ENCODE measurements around the gene LY6G5C. TPM values are rescaled to one million over a fixed set of nuclear protein-coding genes. Genes with fewer than 3 reads are reported as not detected.

LY6G5C gene
- total and polyA plus RNA-seq, 2 of the 13 experiments (the other 11 are each of a cell fraction or from before 2014, with no cell fraction given) = 0.33 to 0.55 TPM

GRCh38 chr6:31664790-31665500, 15.9 kb downstream of the LY6G5C start, which contains the start of gene GPANK1 (continued):
- TF ChIP-seq, protein P1, sequence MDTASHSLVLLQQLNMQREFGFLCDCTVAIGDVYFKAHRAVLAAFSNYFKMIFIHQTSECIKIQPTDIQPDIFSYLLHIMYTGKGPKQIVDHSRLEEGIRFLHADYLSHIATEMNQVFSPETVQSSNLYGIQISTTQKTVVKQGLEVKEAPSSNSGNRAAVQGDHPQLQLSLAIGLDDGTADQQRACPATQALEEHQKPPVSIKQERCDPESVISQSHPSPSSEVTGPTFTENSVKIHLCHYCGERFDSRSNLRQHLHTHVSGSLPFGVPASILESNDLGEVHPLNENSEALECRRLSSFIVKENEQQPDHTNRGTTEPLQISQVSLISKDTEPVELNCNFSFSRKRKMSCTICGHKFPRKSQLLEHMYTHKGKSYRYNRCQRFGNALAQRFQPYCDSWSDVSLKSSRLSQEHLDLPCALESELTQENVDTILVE (CRISPR knock-in tag; IDR thresholded peaks at IDR 0.05) = peak; percentile 86; the same call in 1 of the 2 replicates
- no peak for TF ChIP-seq MAFK (conservative IDR thresholded peaks at IDR 0.05 in 1 of 2, IDR thresholded peaks at IDR 0.05 in 1 of 2; ENCODE audit: low read length in 2 of 2)
- TF ChIP-seq NCOA2 (CRISPR knock-in tag; IDR thresholded peaks at IDR 0.05) = peak; percentile 10; the same call in 1 of the 2 replicates
- TF ChIP-seq ZBTB7A (CRISPR knock-in tag; IDR thresholded peaks at IDR 0.05) = peak; percentile 52
- TF ChIP-seq MAFF (IDR thresholded peaks at IDR 0.05; ENCODE audit: low read depth, low read length) = peak; percentile 25; the same call in 1 of the 2 replicates
- TF ChIP-seq NFIB (CRISPR knock-in tag; IDR thresholded peaks at IDR 0.05; ENCODE audit: borderline replicate concordance) = no peak; the same call in 1 of the 2 replicates
- TF ChIP-seq ZNF44 (CRISPR knock-in tag; IDR thresholded peaks at IDR 0.05) = peak; percentile 46; the same call in 1 of the 2 replicates
- TF ChIP-seq, protein P2, sequence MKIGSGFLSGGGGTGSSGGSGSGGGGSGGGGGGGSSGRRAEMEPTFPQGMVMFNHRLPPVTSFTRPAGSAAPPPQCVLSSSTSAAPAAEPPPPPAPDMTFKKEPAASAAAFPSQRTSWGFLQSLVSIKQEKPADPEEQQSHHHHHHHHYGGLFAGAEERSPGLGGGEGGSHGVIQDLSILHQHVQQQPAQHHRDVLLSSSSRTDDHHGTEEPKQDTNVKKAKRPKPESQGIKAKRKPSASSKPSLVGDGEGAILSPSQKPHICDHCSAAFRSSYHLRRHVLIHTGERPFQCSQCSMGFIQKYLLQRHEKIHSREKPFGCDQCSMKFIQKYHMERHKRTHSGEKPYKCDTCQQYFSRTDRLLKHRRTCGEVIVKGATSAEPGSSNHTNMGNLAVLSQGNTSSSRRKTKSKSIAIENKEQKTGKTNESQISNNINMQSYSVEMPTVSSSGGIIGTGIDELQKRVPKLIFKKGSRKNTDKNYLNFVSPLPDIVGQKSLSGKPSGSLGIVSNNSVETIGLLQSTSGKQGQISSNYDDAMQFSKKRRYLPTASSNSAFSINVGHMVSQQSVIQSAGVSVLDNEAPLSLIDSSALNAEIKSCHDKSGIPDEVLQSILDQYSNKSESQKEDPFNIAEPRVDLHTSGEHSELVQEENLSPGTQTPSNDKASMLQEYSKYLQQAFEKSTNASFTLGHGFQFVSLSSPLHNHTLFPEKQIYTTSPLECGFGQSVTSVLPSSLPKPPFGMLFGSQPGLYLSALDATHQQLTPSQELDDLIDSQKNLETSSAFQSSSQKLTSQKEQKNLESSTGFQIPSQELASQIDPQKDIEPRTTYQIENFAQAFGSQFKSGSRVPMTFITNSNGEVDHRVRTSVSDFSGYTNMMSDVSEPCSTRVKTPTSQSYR (CRISPR knock-in tag; IDR thresholded peaks at IDR 0.05; ENCODE audit: borderline replicate concordance) = peak; percentile 33; the same call in 1 of the 2 replicates
- no peak; the same call in 1 of the 2 replicates for TF ChIP-seq SNAI1 (CRISPR knock-in tag; IDR thresholded peaks at IDR 0.05; ENCODE audit: borderline replicate concordance)
- no peak; the same call in 1 of the 2 replicates for TF ChIP-seq ZNF296 (CRISPR knock-in tag; conservative IDR thresholded peaks at IDR 0.05)
- peak; percentile 89; the same call in 1 of the 2 replicates for TF ChIP-seq E2F5 (CRISPR knock-in tag; conservative IDR thresholded peaks at IDR 0.05)
- no peak; the same call in 1 of the 2 replicates for TF ChIP-seq KDM3A (CRISPR knock-in tag; IDR thresholded peaks at IDR 0.05; ENCODE audit: low read depth)
- no peak for TF ChIP-seq TBP (CRISPR knock-in tag; IDR thresholded peaks at IDR 0.05)
- TF ChIP-seq ZFP36L1 (CRISPR knock-in tag; IDR thresholded peaks at IDR 0.05) = peak; percentile 4
- no peak for TF ChIP-seq ZNF333 (CRISPR knock-in tag; IDR thresholded peaks at IDR 0.05; ENCODE audit: borderline replicate concordance)
- TF ChIP-seq ZNF143 (CRISPR knock-in tag; IDR thresholded peaks at IDR 0.05) = peak; percentile 68
- no peak for TF ChIP-seq GATAD2A (CRISPR knock-in tag; IDR thresholded peaks at IDR 0.05)
- TF ChIP-seq XBP1 (CRISPR knock-in tag; IDR thresholded peaks at IDR 0.05) = no peak
- TF ChIP-seq, protein P3, sequence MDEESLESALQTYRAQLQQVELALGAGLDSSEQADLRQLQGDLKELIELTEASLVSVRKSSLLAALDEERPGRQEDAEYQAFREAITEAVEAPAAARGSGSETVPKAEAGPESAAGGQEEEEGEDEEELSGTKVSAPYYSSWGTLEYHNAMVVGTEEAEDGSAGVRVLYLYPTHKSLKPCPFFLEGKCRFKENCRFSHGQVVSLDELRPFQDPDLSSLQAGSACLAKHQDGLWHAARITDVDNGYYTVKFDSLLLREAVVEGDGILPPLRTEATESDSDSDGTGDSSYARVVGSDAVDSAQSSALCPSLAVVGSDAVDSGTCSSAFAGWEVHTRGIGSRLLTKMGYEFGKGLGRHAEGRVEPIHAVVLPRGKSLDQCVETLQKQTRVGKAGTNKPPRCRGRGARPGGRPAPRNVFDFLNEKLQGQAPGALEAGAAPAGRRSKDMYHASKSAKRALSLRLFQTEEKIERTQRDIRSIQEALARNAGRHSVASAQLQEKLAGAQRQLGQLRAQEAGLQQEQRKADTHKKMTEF (CRISPR knock-in tag; IDR thresholded peaks at IDR 0.05) = peak; percentile 39; the same call in 1 of the 2 replicates
- TF ChIP-seq NCOR1 (IDR thresholded peaks at IDR 0.05; ENCODE audit: borderline replicate concordance, low read length) = peak; percentile 58; the same call in 1 of the 2 replicates
- TF ChIP-seq HHEX (CRISPR knock-in tag; IDR thresholded peaks at IDR 0.05) = peak; percentile 46
- TF ChIP-seq SETDB1 (CRISPR knock-in tag; IDR thresholded peaks at IDR 0.05; ENCODE audit: borderline replicate concordance) = no peak
- TF ChIP-seq ZBTB3 (CRISPR knock-in tag; IDR thresholded peaks at IDR 0.05; ENCODE audit: borderline replicate concordance, low read depth) = no peak
- TF ChIP-seq ZNF556 (CRISPR knock-in tag; IDR thresholded peaks at IDR 0.05; ENCODE audit: borderline replicate concordance) = peak; percentile 44; the same call in 1 of the 2 replicates
- no peak for TF ChIP-seq SMC3 (IDR thresholded peaks at IDR 0.05; ENCODE audit: low read length)
